ENCODE results near the gene ANKH.

The ANKH gene

DNA sequence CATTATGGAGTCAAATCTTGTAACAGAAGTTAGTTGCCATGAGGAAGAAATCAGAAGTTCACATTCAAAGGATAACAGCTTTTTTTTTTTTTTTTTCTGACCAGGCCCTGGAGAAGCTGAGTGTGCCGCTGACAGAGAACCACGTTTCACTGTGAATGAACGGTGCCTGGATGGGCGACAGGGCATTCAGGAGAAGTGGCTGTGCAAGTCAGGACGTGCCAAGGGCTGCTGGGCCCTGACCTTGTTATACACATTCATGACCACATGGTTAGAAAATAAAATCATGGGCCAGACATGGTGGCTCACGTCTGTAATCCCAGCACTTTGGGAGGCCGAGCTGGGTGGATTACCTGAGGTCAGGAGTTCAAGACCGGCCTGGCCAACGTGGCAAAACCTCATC is 91.6 kb downstream of the ANKH start:
- TF ChIP-seq, protein P1, sequence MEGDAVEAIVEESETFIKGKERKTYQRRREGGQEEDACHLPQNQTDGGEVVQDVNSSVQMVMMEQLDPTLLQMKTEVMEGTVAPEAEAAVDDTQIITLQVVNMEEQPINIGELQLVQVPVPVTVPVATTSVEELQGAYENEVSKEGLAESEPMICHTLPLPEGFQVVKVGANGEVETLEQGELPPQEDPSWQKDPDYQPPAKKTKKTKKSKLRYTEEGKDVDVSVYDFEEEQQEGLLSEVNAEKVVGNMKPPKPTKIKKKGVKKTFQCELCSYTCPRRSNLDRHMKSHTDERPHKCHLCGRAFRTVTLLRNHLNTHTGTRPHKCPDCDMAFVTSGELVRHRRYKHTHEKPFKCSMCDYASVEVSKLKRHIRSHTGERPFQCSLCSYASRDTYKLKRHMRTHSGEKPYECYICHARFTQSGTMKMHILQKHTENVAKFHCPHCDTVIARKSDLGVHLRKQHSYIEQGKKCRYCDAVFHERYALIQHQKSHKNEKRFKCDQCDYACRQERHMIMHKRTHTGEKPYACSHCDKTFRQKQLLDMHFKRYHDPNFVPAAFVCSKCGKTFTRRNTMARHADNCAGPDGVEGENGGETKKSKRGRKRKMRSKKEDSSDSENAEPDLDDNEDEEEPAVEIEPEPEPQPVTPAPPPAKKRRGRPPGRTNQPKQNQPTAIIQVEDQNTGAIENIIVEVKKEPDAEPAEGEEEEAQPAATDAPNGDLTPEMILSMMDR (IDR thresholded peaks at IDR 0.05; ENCODE audit: insufficient read depth, low read depth, low read length, missing control alignments), result no peak
- H3K4me3 ChIP-seq (ENCODE audit: low read length), result no peak overlapping the region
- peak; percentile 16 for DNase-seq (ENCODE audit: low read depth)

- H3K4me3 ChIP-seq (ENCODE audit: low read length), result no peak overlapping the region
- DNase-seq (ENCODE audit: low read depth), result peak; percentile 5
- TF ChIP-seq, protein P1 (IDR thresholded peaks at IDR 0.05; ENCODE audit: insufficient read depth, low read depth, low read length, missing control alignments), result no peak
These were observed 92.8 kb downstream of the ANKH start for GRCh38 chr5:14778792-14779070.

DNA sequence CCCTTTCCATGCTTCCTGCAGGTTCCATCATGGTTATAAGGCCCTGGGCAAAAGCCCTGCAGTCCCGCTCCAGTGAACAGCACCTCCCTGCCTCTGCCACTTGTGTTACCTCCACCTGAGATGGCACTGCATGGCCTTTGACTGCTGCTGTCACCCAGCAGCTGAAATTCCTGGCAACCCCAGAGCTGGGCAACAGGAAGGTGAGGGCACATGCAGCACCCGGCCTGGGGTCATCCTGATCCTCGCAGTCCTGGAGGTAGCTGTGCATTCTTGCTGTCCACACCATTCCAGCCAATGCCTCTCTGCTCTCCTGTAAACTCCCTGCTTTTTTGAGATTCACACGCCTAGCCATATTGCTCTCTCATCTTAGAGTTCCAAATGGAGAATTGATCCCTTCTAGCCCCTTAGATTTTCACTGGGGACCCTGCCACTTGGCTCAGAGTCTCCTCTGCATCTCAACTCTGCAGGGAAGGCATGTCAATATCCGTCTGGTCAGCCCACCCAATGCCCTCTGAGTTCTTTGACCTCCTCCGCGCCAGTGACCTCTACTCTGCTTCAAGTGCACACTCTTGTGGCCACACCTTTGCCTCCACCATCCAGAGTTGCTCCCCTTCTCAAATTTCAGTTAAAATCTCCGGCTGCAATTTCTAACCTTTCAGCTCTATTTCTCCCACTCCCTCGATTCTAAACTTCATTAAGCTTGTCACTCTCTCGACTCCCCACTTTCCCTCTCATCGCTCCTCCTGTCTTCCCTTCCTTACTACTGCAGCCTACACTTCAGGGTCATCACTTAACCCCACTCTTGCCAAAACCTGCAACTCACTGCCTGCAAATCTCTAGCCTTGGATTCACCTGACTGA is 93.4 kb downstream of the ANKH start:
- no peak for DNase-seq (ENCODE audit: low read depth)
- H3K4me3 ChIP-seq (ENCODE audit: low read length), result no peak overlapping the region
- TF ChIP-seq, protein P1 (IDR thresholded peaks at IDR 0.05; ENCODE audit: insufficient read depth, low read depth, low read length, missing control alignments), result no peak

GRCh38 chr5:14777187-14777586 is 94.4 kb downstream of the ANKH start:
- TF ChIP-seq, protein P1 (IDR thresholded peaks at IDR 0.05; ENCODE audit: insufficient read depth, low read depth, low read length, missing control alignments), result no peak
- DNase-seq (ENCODE audit: low read depth), result no peak
- H3K4me3 ChIP-seq (ENCODE audit: low read length), result no peak overlapping the region

DNA sequence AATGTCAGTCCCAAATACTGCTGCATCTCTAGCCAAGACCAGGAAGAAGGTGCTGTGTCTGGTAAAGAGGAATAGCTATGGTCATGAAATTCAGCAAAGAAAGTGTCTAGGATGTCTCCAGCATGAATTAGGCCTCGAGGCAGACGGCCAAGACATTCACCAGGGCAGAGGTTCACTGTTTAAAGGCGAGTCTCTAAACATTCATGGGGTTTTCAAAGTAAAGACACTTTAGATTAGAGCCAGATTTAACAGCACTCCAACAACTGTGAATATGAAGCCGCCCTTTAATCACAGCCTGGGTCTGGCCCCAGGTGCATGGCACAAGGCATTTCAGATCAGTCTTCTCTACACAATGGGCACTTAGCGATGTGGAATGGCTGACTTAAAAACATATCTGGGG is 95.0 kb downstream of the ANKH start:
- no peak overlapping the region for H3K4me3 ChIP-seq (ENCODE audit: low read length)
- TF ChIP-seq, protein P1 (IDR thresholded peaks at IDR 0.05; ENCODE audit: insufficient read depth, low read depth, low read length, missing control alignments), result no peak
- DNase-seq (ENCODE audit: low read depth), result no peak

DNA sequence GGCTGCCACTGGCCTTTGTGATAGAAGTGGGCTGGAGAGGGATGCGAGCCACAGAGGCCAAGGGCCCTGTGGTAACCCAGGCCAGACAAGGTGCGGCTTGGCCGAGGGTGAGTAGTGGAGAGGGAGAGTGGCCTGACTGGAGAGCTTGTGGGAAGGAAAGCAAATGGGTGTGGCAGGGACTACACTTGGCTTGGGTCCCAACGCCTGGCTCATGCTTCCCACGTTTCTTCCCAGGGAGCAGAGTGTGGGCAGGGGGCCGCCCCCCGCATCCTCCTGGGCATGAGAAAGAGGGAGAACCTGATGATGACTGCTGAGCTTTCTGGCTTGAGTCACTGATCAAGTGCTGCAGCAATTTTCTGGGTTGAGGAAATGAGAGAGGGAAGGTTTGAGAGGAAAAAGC is 95.7 kb downstream of the ANKH start:
- TF ChIP-seq, protein P1 (IDR thresholded peaks at IDR 0.05; ENCODE audit: insufficient read depth, low read depth, low read length, missing control alignments), result no peak
- DNase-seq (ENCODE audit: low read depth), result peak; percentile 84
- H3K4me3 ChIP-seq (ENCODE audit: low read length), result no peak overlapping the region

DNA sequence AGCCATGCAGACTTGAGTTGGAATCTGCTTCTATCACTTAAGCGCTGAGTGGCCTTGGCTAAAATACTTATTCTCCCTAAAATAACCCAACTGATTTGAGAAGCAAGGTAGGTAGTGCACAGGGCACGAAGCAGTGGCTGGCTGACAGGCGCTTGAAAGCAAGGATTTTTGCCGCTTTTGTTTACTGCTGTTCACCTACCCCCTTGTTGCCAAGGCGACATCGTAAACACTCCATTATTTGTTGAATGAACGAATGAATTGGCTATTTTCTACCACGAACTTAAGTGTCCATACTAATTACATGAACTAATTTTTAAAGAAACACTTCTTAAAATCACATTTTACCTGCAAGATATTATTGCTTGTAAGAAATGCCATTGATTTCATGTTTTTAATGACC is 98.0 kb downstream of the ANKH start:
- TF ChIP-seq, protein P1 (IDR thresholded peaks at IDR 0.05; ENCODE audit: insufficient read depth, low read depth, low read length, missing control alignments), result no peak
- no peak overlapping the region for H3K4me3 ChIP-seq (ENCODE audit: low read length)
- DNase-seq (ENCODE audit: low read depth), result no peak
